ENCODE measurements around the gene SF1. TPM values are rescaled to one million over a fixed set of nuclear protein-coding genes. Genes with fewer than 3 reads are reported as not detected.
A peak's percentile ranks its signal among the peaks of the same experiment; 100 is the strongest.

Gene SF1
- total and polyA plus RNA-seq, 2 donors: 49.5 to 134 TPM

DNA sequence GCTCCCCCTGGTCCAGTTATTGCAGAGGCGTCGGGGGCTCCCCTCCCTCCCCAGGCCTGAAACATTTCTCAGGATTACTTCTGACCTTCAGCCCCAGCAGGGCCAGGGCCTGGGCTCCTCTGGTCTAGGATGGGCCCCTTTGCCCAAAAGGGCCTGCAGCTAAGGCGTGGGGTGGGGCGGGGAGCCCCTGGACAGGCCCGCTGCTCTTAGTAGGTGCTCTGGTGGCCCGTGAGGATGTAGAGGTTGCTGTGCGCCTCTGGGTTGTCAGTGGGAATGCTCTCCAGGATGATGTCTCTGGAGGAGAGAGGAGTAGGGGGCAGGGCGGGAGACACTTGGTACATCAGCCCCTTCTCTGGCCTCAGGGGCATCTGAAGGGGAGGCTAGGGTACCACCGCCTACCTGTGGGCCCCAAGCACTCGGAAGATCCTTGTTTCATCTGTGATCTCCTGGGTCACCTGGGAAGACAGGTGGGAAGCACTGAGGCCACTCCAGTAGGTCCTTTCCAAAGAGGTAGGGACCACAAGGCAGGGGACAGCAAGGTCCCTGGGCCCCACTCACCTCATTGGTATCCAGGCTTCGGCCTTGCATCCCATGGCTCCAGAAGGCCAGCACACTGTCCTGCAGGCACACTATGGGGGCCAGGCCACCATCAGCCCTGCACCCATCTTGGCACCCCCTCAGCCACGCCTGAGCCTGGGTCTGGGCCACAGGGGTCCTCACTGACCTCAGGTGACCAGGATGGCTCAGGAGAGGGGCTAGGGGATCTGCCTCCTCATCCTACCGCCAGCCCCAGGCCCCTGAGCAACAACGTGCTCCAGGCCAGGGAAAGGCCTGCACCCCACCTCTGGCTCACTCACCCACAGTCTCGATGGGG lies 11.2 kb upstream of the SF1 start:
- Histone ChIP-seq H3K9me3 (ENCODE audit: control insufficient read depth in 2 of 2, insufficient read depth in 1 of 2, low read length in 1 of 2) (no peaks in the 10 kb centered on the region), H3K36me3 (ENCODE audit: control insufficient read depth in 2 of 2, insufficient read depth in 2 of 2, low read length in 1 of 2) (peaks cover 34 to 54% of the 10 kb centered on the region in 2 donors), H3K27me3 (ENCODE audit: control insufficient read depth in 2 of 2, insufficient read depth in 1 of 2, low read length in 1 of 2) (no peaks in the 10 kb centered on the region), H3K4me1 (ENCODE audit: control insufficient read depth in 2 of 2, insufficient read depth in 2 of 2, low read length in 2 of 2) (peaks cover 0 to 12% of the 10 kb centered on the region in 2 donors), H3K27ac (ENCODE audit: low read depth in 1 of 2, low read length in 1 of 2) (no peak overlapping the region), H3K4me3 (ENCODE audit: low read length in 2 of 2) (no peak overlapping the region)
- WGBS: 97% methylated on average over 15 of the region's 15 CpGs
- no peak for DNase-seq (ENCODE audit: low read depth in 6 of 9, low spot score in 9 of 9)

DNA sequence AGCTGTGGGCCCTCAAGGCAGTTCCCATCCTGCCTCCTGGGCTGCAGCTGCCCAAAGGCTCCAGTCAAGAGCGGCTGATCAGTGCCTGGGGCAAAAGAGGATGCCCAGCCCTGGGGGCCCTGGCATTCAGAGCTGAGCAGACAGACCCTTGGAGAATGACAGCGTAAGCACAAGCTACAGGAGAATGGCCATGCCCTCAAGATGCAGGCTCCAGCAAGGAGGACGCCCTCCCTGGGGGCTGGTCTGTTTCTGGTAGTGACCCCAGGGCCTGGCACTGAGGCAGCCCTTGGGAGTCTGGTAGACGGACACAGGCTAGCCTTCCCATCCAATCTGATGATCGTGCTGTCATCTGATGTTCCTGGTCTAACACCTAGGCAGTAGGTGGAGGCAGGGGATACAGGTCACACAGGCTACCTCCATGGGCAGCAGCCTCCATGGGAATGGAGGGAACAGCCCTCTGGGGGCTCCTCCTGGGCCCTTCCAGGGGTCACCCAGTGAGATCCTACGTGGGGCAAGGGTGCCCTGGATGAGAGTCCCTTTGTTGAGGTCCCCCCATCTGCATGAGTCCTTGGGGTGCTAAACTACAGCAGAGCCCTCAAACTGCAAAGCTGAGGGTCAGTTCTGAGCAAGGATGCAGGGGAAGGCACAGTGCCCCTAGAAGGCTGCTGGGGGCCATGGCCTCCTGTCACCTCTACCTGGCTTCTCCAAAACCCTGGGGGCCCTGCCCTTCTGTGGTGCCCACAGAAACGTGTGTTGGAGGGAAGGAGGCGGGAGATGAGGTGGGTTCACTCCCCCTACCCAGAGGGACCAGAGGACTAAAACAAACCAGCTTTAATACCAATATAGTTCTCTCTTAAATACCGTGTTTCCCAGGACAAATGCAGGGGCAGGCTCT lies 10.2 kb upstream of the SF1 start:
- Histone ChIP-seq H3K4me1 (ENCODE audit: control insufficient read depth in 2 of 2, insufficient read depth in 2 of 2, low read length in 2 of 2) (peaks cover 0 to 8% of the 10 kb centered on the region in 2 donors), H3K27me3 (ENCODE audit: control insufficient read depth in 2 of 2, insufficient read depth in 1 of 2, low read length in 1 of 2) (no peaks in the 10 kb centered on the region), H3K9me3 (ENCODE audit: control insufficient read depth in 2 of 2, insufficient read depth in 1 of 2, low read length in 1 of 2) (no peaks in the 10 kb centered on the region), H3K36me3 (ENCODE audit: control insufficient read depth in 2 of 2, insufficient read depth in 2 of 2, low read length in 1 of 2) (peaks cover 33 to 49% of the 10 kb centered on the region in 2 donors), H3K4me3 (ENCODE audit: low read length in 2 of 2) (no peak overlapping the region), H3K27ac (ENCODE audit: low read depth in 1 of 2, low read length in 1 of 2) (no peak overlapping the region)
- DNase-seq (ENCODE audit: low read depth in 6 of 9, low spot score in 9 of 9): no peak
- WGBS: 97% methylated on average over 9 of the region's 9 CpGs

DNA sequence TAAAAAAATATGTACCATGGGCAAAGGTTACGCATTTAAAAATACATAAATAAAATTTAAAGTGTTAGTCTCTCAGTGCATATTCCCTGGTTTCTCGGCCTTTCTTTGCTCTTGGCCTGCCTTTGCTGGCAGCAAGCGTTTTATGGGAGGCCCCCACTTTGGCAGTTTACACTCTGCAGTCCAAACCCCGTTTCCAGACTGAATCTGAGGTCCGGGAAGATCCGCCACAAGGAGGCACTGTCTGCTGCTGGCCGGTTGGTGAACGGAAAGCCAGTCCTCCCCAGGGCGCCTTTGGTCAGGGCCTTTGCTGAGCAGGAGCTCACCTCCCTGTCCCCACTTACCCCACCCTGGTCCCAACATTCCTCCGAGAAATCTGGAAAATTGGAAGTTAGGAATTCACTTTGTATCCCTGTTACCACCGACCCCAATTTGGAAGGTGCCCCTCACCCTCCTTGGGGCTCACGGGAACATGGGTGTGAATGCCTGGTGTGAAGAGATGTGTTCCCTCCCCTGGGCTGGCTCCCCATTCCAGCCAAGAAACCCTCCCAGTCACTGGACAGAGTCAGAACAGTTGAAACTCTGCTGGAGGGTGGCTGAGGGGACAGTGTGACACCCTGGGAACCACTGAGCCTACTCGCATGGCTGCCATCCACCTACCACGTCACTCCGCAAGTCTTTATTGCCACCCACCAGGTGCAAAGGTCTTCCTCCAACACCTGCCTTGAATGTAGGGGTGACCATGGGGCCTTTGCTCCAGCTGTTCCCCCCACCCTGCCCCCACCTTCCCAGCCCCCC lies 9.4 kb upstream of the SF1 start:
- DNase-seq (ENCODE audit: low read depth in 6 of 9, low spot score in 9 of 9): peak in 1 of 9 donors; percentile 44
- Histone ChIP-seq H3K4me1 (ENCODE audit: control insufficient read depth in 2 of 2, insufficient read depth in 2 of 2, low read length in 2 of 2) (peaks cover 0 to 3% of the 10 kb centered on the region in 2 donors), H3K27ac (ENCODE audit: low read depth in 1 of 2, low read length in 1 of 2) (no peak overlapping the region), H3K36me3 (ENCODE audit: control insufficient read depth in 2 of 2, insufficient read depth in 2 of 2, low read length in 1 of 2) (peaks cover 29 to 45% of the 10 kb centered on the region in 2 donors), H3K4me3 (ENCODE audit: low read length in 2 of 2) (no peak overlapping the region), H3K27me3 (ENCODE audit: control insufficient read depth in 2 of 2, insufficient read depth in 1 of 2, low read length in 1 of 2) (no peaks in the 10 kb centered on the region), H3K9me3 (ENCODE audit: control insufficient read depth in 2 of 2, insufficient read depth in 1 of 2, low read length in 1 of 2) (no peaks in the 10 kb centered on the region)
- WGBS: 65% methylated on average over 15 of the region's 15 CpGs

DNA sequence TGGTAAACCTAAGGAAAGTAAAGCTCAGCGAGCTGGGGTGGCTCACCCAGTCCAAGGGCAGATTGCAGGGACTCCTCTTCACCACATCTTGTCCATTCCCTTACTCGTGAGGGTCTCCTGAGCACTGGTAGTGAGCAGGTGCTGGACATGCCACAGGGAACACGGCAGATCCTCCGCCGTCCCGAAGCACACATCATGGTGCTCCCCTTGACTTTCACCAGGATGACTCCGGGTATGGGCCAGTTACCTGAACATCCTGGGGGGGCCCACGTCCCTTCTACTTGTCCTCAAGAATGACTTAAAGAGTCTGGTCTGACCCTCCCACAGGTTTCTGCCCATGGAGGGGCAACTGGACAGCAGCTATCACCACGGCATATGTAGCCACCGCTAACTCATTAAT lies 8.0 kb upstream of the SF1 start:
- 97% methylated on average over 10 of the region's 10 CpGs for WGBS

DNA sequence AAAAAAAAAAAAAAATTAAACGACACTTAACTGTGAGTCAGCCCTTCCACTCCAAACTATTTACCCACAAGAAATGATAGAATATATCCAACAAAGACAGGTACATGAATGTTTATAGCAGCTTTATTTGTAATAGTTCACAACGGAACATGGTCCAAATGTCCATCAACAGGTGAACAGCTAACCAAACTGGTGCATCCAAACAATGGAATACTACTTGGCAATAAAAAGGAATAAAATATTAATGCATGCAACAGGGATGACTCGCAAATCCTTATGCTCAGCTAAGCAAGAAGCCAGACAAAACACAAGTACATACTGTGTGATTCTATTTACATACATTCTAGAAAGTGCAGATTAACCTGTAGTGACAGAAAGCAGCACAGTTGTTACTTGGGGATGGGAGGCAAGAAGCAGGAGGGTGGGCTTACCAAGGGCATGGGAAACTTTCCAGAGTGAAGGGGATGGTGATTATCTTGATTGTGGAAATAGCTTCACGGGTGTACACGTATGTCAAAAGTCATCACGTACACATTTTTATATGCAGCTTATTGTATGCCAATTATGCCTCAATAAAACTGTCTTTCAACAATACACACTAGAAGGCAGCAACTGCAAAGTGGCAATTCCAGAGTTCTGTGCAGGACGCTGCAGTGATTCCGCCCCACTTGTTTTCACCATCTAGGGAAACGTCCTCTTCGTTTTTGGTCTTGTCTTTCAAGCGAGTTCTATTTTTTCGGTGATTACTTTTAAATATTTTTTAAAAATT lies 6.7 kb upstream of the SF1 start:
- Histone ChIP-seq H3K27ac (ENCODE audit: low read depth in 1 of 2, low read length in 1 of 2) (no peak overlapping the region), H3K36me3 (ENCODE audit: control insufficient read depth in 2 of 2, insufficient read depth in 2 of 2, low read length in 1 of 2) (peaks cover 13 to 20% of the 10 kb centered on the region in 2 donors), H3K27me3 (ENCODE audit: control insufficient read depth in 2 of 2, insufficient read depth in 1 of 2, low read length in 1 of 2) (no peaks in the 10 kb centered on the region), H3K4me1 (ENCODE audit: control insufficient read depth in 2 of 2, insufficient read depth in 2 of 2, low read length in 2 of 2) (peaks cover 0 to 3% of the 10 kb centered on the region in 2 donors), H3K4me3 (ENCODE audit: low read length in 2 of 2) (no peak overlapping the region), H3K9me3 (ENCODE audit: control insufficient read depth in 2 of 2, insufficient read depth in 1 of 2, low read length in 1 of 2) (no peaks in the 10 kb centered on the region)
- DNase-seq (ENCODE audit: low read depth in 6 of 9, low spot score in 9 of 9): no peak
- 97% methylated on average over 12 of the region's 12 CpGs for WGBS

More for the DNA sequence above, 8.0 kb upstream of the SF1 start:
- DNase-seq (ENCODE audit: low read depth in 6 of 9, low spot score in 9 of 9): no peak
- no peak overlapping the region for H3K4me3 ChIP-seq (ENCODE audit: low read length in 2 of 2)
- H3K27ac ChIP-seq (ENCODE audit: low read depth in 1 of 2, low read length in 1 of 2): peak overlapping the region in 1 of 2 donors; percentile 31
- no peaks in the 10 kb centered on the region for H3K9me3 ChIP-seq (ENCODE audit: control insufficient read depth in 2 of 2, insufficient read depth in 1 of 2, low read length in 1 of 2)
- peaks cover 20 to 32% of the 10 kb centered on the region in 2 donors for H3K36me3 ChIP-seq (ENCODE audit: control insufficient read depth in 2 of 2, insufficient read depth in 2 of 2, low read length in 1 of 2)
- H3K4me1 ChIP-seq (ENCODE audit: control insufficient read depth in 2 of 2, insufficient read depth in 2 of 2, low read length in 2 of 2): peaks cover 0 to 3% of the 10 kb centered on the region in 2 donors
- no peaks in the 10 kb centered on the region for H3K27me3 ChIP-seq (ENCODE audit: control insufficient read depth in 2 of 2, insufficient read depth in 1 of 2, low read length in 1 of 2)

DNA sequence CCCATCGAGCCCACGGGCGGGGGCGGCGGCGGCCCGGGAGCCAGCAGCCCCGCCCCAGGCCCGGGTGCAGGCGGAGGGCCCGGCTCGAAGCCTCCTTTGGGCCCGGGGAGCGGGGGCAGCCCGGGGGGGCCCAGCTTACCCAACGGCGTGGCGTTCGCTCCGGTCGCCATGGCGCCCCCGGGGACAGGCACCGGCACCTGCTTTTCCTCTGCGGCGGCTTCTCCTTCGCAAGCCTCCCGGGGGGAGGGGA lies 194 bp downstream of the SF1 start:
- Histone ChIP-seq H3K36me3 (ENCODE audit: control insufficient read depth in 2 of 2, insufficient read depth in 2 of 2, low read length in 1 of 2) (peaks cover 36 to 43% of the 10 kb centered on the region in 2 donors), H3K9me3 (ENCODE audit: control insufficient read depth in 2 of 2, insufficient read depth in 1 of 2, low read length in 1 of 2) (peaks cover 0 to 4% of the 10 kb centered on the region in 2 donors), H3K27ac (ENCODE audit: low read depth in 1 of 2, low read length in 1 of 2) (peak overlapping the region; percentile 96 to 100), H3K27me3 (ENCODE audit: control insufficient read depth in 2 of 2, insufficient read depth in 1 of 2, low read length in 1 of 2) (no peaks in the 10 kb centered on the region), H3K4me3 (ENCODE audit: low read length in 2 of 2) (peak overlapping the region; percentile 49 to 98), H3K4me1 (ENCODE audit: control insufficient read depth in 2 of 2, insufficient read depth in 2 of 2, low read length in 2 of 2) (peaks cover 17 to 20% of the 10 kb centered on the region in 2 donors)
- 1% methylated on average over 28 of the region's 28 CpGs for WGBS
- no peak for DNase-seq (ENCODE audit: low read depth in 6 of 9, low spot score in 9 of 9)

DNA sequence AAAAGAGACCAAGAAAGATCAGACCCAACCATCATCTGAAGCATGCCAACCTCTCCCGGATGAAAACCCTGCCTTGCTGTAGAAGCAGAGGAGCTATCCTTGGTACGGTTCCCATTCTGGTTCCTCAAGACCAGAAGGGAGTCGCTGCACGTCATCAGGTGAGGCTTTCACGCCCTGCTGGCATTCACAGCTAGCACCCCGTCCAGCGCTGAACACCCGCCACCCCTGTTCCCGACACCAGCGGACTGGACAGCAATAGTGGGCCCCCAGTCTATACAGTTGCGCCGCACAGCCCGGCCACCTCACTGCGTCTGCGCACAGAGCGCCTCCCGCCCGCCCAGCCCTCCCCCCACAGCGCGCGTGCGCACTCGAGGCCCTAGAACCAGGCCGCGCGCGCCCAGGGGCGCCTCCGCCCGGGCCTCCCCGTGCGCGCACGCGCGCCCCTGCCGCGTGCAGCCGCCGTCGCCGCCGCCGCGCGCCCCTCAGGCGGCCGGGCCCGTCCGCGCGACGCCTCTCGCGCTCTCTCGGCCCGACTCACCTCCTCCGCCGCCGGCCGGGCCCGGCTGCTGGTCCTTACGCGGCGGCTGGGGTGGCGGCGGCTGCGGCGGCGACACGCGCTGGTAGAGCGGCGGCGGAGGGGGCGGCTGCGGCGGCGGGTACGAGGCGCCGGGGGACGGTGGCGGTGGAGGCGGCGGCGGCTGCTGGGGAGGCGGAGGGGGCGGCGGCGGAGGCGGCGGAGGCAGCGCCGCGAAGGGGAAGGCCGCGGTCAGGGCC lies 706 bp downstream of the SF1 start:
- WGBS: under 1% methylated on average over 98 of the region's 98 CpGs
- Histone ChIP-seq H3K9me3 (ENCODE audit: control insufficient read depth in 2 of 2, insufficient read depth in 1 of 2, low read length in 1 of 2) (peaks cover 0 to 4% of the 10 kb centered on the region in 2 donors), H3K4me1 (ENCODE audit: control insufficient read depth in 2 of 2, insufficient read depth in 2 of 2, low read length in 2 of 2) (peaks cover 17 to 24% of the 10 kb centered on the region in 2 donors), H3K27ac (ENCODE audit: low read depth in 1 of 2, low read length in 1 of 2) (peak overlapping the region; percentile 96 to 100), H3K27me3 (ENCODE audit: control insufficient read depth in 2 of 2, insufficient read depth in 1 of 2, low read length in 1 of 2) (no peaks in the 10 kb centered on the region), H3K36me3 (ENCODE audit: control insufficient read depth in 2 of 2, insufficient read depth in 2 of 2, low read length in 1 of 2) (peaks cover 41 to 48% of the 10 kb centered on the region in 2 donors), H3K4me3 (ENCODE audit: low read length in 2 of 2) (peak overlapping the region; percentile 84 to 98)
- peak; percentile 70 to 94 (median 86) for DNase-seq (ENCODE audit: low read depth in 6 of 9, low spot score in 9 of 9)

DNA sequence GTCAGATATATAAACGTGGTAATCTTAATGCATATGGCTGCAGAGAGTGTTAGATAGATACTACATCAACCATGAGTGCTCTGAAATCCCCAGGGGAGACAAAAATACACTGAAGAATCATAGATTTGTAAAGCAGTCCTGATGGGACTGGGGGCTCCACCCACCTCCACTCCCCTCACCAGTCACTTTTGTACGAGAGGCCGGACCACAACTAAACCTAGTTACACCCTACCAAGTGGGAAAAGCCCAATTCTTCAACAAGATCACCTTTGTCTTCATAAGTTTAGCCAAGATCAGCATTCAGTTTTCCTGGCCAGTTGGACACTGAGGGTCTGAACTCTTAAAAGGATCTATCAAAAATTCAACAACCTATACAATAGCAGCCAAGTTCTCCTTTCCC lies 1.5 kb downstream of the SF1 start:
- DNase-seq (ENCODE audit: low read depth in 6 of 9, low spot score in 9 of 9): no peak
- Histone ChIP-seq H3K4me1 (ENCODE audit: control insufficient read depth in 2 of 2, insufficient read depth in 2 of 2, low read length in 2 of 2) (peaks cover 17 to 24% of the 10 kb centered on the region in 2 donors), H3K36me3 (ENCODE audit: control insufficient read depth in 2 of 2, insufficient read depth in 2 of 2, low read length in 1 of 2) (peaks cover 45 to 56% of the 10 kb centered on the region in 2 donors), H3K27ac (ENCODE audit: low read depth in 1 of 2, low read length in 1 of 2) (peak overlapping the region in 1 of 2 donors; percentile 76), H3K4me3 (ENCODE audit: low read length in 2 of 2) (peak overlapping the region; percentile 84 to 98), H3K27me3 (ENCODE audit: control insufficient read depth in 2 of 2, insufficient read depth in 1 of 2, low read length in 1 of 2) (no peaks in the 10 kb centered on the region), H3K9me3 (ENCODE audit: control insufficient read depth in 2 of 2, insufficient read depth in 1 of 2, low read length in 1 of 2) (peaks cover 0 to 4% of the 10 kb centered on the region in 2 donors)
- 25% methylated on average over 3 of the region's 3 CpGs for WGBS
